ENCODE measurements around the gene NOLC1.

DNA sequence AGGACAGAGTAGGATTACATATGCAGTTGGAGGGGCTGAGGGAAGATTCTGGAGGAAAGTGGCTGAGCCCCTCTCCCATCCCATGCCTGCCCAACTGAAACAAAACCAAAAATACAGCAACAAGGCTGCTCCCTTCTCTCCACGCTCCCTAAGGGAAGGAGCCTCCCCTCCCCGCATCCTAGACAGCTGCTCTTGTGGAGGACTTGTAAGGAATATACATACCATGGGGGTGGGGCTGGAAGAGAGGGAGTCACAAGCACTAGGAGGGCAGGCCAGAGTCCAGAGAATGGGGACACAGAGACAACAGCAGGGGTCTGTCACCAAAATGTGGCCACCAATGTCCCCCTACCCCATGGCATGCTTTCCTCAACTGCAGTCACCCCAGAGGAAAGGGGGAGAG is 45.2 kb upstream of the NOLC1 start:
- TF ChIP-seq, protein P1, sequence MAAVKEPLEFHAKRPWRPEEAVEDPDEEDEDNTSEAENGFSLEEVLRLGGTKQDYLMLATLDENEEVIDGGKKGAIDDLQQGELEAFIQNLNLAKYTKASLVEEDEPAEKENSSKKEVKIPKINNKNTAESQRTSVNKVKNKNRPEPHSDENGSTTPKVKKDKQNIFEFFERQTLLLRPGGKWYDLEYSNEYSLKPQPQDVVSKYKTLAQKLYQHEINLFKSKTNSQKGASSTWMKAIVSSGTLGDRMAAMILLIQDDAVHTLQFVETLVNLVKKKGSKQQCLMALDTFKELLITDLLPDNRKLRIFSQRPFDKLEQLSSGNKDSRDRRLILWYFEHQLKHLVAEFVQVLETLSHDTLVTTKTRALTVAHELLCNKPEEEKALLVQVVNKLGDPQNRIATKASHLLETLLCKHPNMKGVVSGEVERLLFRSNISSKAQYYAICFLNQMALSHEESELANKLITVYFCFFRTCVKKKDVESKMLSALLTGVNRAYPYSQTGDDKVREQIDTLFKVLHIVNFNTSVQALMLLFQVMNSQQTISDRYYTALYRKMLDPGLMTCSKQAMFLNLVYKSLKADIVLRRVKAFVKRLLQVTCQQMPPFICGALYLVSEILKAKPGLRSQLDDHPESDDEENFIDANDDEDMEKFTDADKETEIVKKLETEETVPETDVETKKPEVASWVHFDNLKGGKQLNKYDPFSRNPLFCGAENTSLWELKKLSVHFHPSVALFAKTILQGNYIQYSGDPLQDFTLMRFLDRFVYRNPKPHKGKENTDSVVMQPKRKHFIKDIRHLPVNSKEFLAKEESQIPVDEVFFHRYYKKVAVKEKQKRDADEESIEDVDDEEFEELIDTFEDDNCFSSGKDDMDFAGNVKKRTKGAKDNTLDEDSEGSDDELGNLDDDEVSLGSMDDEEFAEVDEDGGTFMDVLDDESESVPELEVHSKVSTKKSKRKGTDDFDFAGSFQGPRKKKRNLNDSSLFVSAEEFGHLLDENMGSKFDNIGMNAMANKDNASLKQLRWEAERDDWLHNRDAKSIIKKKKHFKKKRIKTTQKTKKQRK (IDR thresholded peaks at IDR 0.05; ENCODE audit: low read length): no peak
- TF ChIP-seq, protein P2, sequence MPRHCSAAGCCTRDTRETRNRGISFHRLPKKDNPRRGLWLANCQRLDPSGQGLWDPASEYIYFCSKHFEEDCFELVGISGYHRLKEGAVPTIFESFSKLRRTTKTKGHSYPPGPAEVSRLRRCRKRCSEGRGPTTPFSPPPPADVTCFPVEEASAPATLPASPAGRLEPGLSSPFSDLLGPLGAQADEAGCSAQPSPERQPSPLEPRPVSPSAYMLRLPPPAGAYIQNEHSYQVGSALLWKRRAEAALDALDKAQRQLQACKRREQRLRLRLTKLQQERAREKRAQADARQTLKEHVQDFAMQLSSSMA (CRISPR knock-in tag; IDR thresholded peaks at IDR 0.05): no peak
- no peak for TF ChIP-seq CTCF (CRISPR knock-in tag; IDR thresholded peaks at IDR 0.05)
- no peak for TF ChIP-seq FIP1L1 (IDR thresholded peaks at IDR 0.05; ENCODE audit: borderline replicate concordance, insufficient read depth, low read depth, low read length)
- no peak for TF ChIP-seq GTF3A (CRISPR knock-in tag; conservative IDR thresholded peaks at IDR 0.05)
- TF ChIP-seq, protein P3, sequence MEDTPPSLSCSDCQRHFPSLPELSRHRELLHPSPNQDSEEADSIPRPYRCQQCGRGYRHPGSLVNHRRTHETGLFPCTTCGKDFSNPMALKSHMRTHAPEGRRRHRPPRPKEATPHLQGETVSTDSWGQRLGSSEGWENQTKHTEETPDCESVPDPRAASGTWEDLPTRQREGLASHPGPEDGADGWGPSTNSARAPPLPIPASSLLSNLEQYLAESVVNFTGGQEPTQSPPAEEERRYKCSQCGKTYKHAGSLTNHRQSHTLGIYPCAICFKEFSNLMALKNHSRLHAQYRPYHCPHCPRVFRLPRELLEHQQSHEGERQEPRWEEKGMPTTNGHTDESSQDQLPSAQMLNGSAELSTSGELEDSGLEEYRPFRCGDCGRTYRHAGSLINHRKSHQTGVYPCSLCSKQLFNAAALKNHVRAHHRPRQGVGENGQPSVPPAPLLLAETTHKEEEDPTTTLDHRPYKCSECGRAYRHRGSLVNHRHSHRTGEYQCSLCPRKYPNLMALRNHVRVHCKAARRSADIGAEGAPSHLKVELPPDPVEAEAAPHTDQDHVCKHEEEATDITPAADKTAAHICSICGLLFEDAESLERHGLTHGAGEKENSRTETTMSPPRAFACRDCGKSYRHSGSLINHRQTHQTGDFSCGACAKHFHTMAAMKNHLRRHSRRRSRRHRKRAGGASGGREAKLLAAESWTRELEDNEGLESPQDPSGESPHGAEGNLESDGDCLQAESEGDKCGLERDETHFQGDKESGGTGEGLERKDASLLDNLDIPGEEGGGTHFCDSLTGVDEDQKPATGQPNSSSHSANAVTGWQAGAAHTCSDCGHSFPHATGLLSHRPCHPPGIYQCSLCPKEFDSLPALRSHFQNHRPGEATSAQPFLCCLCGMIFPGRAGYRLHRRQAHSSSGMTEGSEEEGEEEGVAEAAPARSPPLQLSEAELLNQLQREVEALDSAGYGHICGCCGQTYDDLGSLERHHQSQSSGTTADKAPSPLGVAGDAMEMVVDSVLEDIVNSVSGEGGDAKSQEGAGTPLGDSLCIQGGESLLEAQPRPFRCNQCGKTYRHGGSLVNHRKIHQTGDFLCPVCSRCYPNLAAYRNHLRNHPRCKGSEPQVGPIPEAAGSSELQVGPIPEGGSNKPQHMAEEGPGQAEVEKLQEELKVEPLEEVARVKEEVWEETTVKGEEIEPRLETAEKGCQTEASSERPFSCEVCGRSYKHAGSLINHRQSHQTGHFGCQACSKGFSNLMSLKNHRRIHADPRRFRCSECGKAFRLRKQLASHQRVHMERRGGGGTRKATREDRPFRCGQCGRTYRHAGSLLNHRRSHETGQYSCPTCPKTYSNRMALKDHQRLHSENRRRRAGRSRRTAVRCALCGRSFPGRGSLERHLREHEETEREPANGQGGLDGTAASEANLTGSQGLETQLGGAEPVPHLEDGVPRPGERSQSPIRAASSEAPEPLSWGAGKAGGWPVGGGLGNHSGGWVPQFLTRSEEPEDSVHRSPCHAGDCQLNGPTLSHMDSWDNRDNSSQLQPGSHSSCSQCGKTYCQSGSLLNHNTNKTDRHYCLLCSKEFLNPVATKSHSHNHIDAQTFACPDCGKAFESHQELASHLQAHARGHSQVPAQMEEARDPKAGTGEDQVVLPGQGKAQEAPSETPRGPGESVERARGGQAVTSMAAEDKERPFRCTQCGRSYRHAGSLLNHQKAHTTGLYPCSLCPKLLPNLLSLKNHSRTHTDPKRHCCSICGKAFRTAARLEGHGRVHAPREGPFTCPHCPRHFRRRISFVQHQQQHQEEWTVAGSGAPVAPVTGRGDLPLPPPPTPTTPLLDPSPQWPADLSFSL (CRISPR knock-in tag; IDR thresholded peaks at IDR 0.05): no peak
- no peak for TF ChIP-seq CEBPB (IDR thresholded peaks at IDR 0.05; ENCODE audit: borderline replicate concordance, low read depth, low read length)
- no peak for TF ChIP-seq ZNF770 (CRISPR knock-in tag; IDR thresholded peaks at IDR 0.05)
- no peak for TF ChIP-seq RAD21 (CRISPR knock-in tag; IDR thresholded peaks at IDR 0.05)
- no peak for TF ChIP-seq ZNF430 (CRISPR knock-in tag; IDR thresholded peaks at IDR 0.05)
- no peak for TF ChIP-seq HNRNPL (IDR thresholded peaks at IDR 0.05; ENCODE audit: low read depth, low read length)
- TF ChIP-seq EP300 (IDR thresholded peaks at IDR 0.05; ENCODE audit: low read depth in 2 of 2, low read length in 2 of 2): no peak
- no peak for TF ChIP-seq EP300 (CRISPR knock-in tag; IDR thresholded peaks at IDR 0.05; ENCODE audit: borderline replicate concordance)
- no peak for TF ChIP-seq HDAC6 (IDR thresholded peaks at IDR 0.05; ENCODE audit: low read depth, low read length)
- TF ChIP-seq, protein P4, sequence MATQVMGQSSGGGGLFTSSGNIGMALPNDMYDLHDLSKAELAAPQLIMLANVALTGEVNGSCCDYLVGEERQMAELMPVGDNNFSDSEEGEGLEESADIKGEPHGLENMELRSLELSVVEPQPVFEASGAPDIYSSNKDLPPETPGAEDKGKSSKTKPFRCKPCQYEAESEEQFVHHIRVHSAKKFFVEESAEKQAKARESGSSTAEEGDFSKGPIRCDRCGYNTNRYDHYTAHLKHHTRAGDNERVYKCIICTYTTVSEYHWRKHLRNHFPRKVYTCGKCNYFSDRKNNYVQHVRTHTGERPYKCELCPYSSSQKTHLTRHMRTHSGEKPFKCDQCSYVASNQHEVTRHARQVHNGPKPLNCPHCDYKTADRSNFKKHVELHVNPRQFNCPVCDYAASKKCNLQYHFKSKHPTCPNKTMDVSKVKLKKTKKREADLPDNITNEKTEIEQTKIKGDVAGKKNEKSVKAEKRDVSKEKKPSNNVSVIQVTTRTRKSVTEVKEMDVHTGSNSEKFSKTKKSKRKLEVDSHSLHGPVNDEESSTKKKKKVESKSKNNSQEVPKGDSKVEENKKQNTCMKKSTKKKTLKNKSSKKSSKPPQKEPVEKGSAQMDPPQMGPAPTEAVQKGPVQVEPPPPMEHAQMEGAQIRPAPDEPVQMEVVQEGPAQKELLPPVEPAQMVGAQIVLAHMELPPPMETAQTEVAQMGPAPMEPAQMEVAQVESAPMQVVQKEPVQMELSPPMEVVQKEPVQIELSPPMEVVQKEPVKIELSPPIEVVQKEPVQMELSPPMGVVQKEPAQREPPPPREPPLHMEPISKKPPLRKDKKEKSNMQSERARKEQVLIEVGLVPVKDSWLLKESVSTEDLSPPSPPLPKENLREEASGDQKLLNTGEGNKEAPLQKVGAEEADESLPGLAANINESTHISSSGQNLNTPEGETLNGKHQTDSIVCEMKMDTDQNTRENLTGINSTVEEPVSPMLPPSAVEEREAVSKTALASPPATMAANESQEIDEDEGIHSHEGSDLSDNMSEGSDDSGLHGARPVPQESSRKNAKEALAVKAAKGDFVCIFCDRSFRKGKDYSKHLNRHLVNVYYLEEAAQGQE (IDR thresholded peaks at IDR 0.05; ENCODE audit: borderline replicate concordance in 1 of 2, low read depth in 1 of 2, low read length in 2 of 2): no peak

Measured in HepG2 (cell line).